Kidney (tissue), 14 donors: Measurements from ENCODE around the gene UPP2. TPM values are rescaled to one million over a fixed set of nuclear protein-coding genes. Genes with fewer than 3 reads are reported as not detected.

Experiments used
- DNase-seq, 5 donors: peaks; one replicate each; pipeline ENCODE4 v3.0.0-alpha.2; 2013 to 2020
- FAIRE-seq: peaks from 2 replicates; lab custom pipeline; 2012; peaks lifted over from hg19 to GRCh38; lab: Jason Lieb, UNC
- H3K27ac ChIP-seq, 2 donors: one replicate each; pipeline ENCODE4 v1.7.0; 2013; ENCODE audit warnings: low read depth in 2 of 2, low read length in 2 of 2, inconsistent platforms in 1 of 2
- H3K27me3 ChIP-seq: one replicate; pipeline ENCODE4 v1.7.1; 2013; ENCODE audit warnings: low read length, inconsistent platforms; ENCODE audit not compliant: control insufficient read depth, insufficient read depth
- H3K36me3 ChIP-seq, 3 donors: one replicate each; pipeline versions ENCODE4 v1.7.0 to v1.7.1; 2013; ENCODE audit warnings: low read length in 3 of 3, control low read depth in 1 of 3, inconsistent platforms in 1 of 3; ENCODE audit not compliant: insufficient read depth in 3 of 3, control insufficient read depth in 2 of 3
- H3K4me1 ChIP-seq, 3 donors: one replicate each; pipeline versions ENCODE4 v1.7.0 to v1.7.1; 2013; ENCODE audit warnings: low read length in 3 of 3, inconsistent platforms in 1 of 3, low read depth in 1 of 3; ENCODE audit not compliant: control insufficient read depth in 2 of 3, insufficient read depth in 2 of 3
- H3K4me3 ChIP-seq, 3 donors: one replicate each; pipeline versions ENCODE4 v1.7.0 to v1.8.1; 2013; ENCODE audit warnings: low read length in 3 of 3, control low read depth in 1 of 3, inconsistent platforms in 1 of 3
- H3K9ac ChIP-seq, 3 donors: one replicate each; pipeline versions ENCODE4 v1.7.0 to v1.7.1; 2013; ENCODE audit warnings: low read length in 3 of 3, control low read depth in 1 of 3, inconsistent platforms in 1 of 3
- H3K9me3 ChIP-seq, 3 donors: one replicate each; pipeline versions ENCODE4 v1.7.0 to v1.7.1; 2013; ENCODE audit warnings: low read length in 3 of 3, control low read depth in 1 of 3, inconsistent platforms in 1 of 3; ENCODE audit not compliant: control insufficient read depth in 2 of 3, insufficient read depth in 1 of 3
- intact Hi-C: fragments of 100-400 bp; cut with DNase I; formaldehyde crosslinking; loops from one replicate; pipeline ENCODE4 v1.11.1; 2022
- polyA plus RNA-seq: library from polyadenylated mRNA; stranded (reverse); fragments of 350-450 nt; fragmentation: Illumina TruSeq; extraction: RNeasy Lipid Tissue Mini Kit (QIAGEN cat#74804); gene quantifications from one replicate; pipeline ENCODE4 v1.2.3, GENCODE V29; 2014; ENCODE audit warnings: low read depth, low replicate concordance; ENCODE audit not compliant: insufficient read depth
- total RNA-seq: library from RNA; stranded (reverse); fragmentation: NEBNext Ultra II Directional; extraction: Animal tissue kit (Norgen Biotek cat#: 25700); gene quantifications from one replicate; pipeline ENCODE4 v1.2.1, GENCODE V29; 2021
- TF ChIP-seq, protein P1 (sequence below): IDR thresholded peaks from 3 replicates; pipeline ENCODE4 v1.5.1; 2012; ENCODE audit warnings: mild to moderate bottlenecking, moderate library complexity, borderline replicate concordance; ENCODE audit not compliant: insufficient read depth; ENCODE audit errors: extremely low read depth
- donor health status: control.
- donor health status: control.
- donor health status: control.
- donor health status: control.
- donor health status: control.
- donor health status: DM: yes; HTN: yes; CAD: no.
- donor health status: Normal renal cell carcinoma (clear cell type).

The UPP2 gene
- total and polyA plus RNA-seq, 2 donors from 2014 or later: 0.19 to 20.9 TPM

DNA sequence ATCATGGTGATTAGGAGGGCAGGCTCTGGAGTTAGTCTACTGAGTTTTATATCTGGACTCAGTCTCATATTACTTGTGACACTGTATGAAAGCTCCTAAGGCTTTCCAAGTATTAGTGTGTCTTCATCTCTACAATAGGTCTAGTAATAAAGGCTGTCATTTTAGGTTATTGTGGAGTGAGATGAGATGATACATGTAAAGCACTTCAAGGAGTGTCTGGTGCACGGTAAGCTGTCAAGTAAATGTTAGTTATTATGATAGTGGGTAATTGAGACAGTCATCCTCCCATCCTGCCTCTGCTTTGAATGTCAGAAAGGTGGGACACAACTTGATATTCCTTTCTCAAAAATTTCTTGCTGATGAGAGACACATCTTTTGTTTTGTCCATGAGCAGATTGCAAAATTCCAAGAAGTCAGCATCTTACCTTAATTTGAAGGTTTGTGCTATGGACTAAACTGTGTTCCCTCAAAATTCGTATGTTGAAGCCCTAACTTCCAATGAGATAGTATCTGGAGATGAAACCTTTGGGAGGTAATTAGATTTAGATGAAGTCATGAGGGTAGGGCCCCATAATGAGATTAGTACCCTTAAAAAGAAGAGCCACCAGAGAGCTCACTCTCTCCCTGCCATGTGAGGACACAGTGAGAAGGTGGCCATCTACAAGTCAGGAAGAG lies 41.4 kb upstream of the UPP2 start:
- intact Hi-C loops: no loop called here
- Histone ChIP-seq H3K4me3 (no peak overlapping the region), H3K9me3 (no peaks in the 10 kb centered on the region), H3K27me3 (no peaks in the 10 kb centered on the region), H3K9ac (no peak overlapping the region), H3K27ac (no peak overlapping the region), H3K4me1 (no peaks in the 10 kb centered on the region), H3K36me3 (no peaks in the 10 kb centered on the region)
- FAIRE-seq (no peak), DNase-seq (no peak)
- TF ChIP-seq, protein P1, sequence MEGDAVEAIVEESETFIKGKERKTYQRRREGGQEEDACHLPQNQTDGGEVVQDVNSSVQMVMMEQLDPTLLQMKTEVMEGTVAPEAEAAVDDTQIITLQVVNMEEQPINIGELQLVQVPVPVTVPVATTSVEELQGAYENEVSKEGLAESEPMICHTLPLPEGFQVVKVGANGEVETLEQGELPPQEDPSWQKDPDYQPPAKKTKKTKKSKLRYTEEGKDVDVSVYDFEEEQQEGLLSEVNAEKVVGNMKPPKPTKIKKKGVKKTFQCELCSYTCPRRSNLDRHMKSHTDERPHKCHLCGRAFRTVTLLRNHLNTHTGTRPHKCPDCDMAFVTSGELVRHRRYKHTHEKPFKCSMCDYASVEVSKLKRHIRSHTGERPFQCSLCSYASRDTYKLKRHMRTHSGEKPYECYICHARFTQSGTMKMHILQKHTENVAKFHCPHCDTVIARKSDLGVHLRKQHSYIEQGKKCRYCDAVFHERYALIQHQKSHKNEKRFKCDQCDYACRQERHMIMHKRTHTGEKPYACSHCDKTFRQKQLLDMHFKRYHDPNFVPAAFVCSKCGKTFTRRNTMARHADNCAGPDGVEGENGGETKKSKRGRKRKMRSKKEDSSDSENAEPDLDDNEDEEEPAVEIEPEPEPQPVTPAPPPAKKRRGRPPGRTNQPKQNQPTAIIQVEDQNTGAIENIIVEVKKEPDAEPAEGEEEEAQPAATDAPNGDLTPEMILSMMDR: no peak

DNA sequence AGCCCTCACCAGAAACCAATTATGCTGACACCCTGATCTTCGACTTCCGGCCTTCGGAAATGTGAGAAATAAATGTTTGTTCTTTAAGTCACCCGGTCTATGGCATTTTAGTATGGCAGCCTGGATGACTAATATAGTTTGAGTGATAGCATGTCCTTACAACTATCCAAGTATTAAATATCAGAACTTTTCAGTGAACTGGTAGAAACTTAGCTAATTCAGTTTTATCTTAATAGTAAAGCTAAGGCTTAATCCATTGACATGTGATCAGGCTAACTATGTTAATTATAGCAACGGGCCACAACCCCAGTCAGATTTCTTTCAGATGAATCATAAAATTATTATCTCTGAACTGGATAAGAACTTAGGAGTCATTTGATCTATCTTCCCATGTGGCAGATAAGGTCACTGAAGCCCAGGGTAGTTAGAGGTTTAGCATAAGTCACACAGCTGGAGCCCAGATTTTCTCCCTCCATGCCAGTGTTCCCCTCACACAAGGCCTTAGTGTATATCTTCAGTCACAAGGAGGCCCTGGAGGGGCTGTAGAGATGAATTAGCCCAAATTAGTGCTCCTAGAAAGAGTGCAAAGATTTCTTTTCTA lies 40.7 kb upstream of the UPP2 start:
- no peaks in the 10 kb centered on the region for H3K36me3 ChIP-seq
- no peak overlapping the region for H3K4me3 ChIP-seq
- H3K27me3 ChIP-seq: no peaks in the 10 kb centered on the region
- H3K4me1 ChIP-seq: no peaks in the 10 kb centered on the region
- intact Hi-C loops: no loop called here
- H3K9ac ChIP-seq: no peak overlapping the region
- no peak overlapping the region for H3K27ac ChIP-seq
- TF ChIP-seq, protein P1: no peak
- DNase-seq (no peak), FAIRE-seq (no peak)
- no peaks in the 10 kb centered on the region for H3K9me3 ChIP-seq

DNA sequence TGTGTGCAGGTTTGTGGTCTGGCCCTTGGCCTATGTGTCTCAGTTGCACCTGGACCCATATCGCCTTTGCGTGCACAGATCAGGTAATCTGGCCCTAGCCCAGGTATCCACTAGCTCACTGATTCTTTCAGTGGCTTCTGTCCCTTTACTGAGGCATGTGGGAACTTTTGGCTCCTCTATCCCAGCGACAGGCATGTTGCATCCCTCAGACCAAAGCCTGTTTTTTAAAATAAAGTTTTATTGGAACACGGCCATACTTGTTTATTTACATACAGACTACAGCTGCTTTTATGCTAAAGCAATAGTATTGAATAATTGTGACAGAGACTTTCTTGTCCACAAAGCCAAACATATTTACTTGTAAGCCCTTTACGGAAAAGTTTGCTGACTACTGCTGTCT lies 39.9 kb upstream of the UPP2 start:
- TF ChIP-seq, protein P1: no peak
- intact Hi-C loops: no loop called here
- no peak for FAIRE-seq
- H3K4me3 ChIP-seq: no peak overlapping the region
- H3K36me3 ChIP-seq: no peaks in the 10 kb centered on the region
- no peaks in the 10 kb centered on the region for H3K9me3 ChIP-seq
- H3K27ac ChIP-seq: no peak overlapping the region
- DNase-seq: no peak
- H3K9ac ChIP-seq: no peak overlapping the region
- H3K27me3 ChIP-seq: no peaks in the 10 kb centered on the region
- no peaks in the 10 kb centered on the region for H3K4me1 ChIP-seq
